Superior temporal gyrus (tissue), 1 donor: ENCODE measurements around the gene SFTPA1.
A peak's percentile ranks its signal among the peaks of the same experiment; 100 is the strongest.
"Not testable (repeated sequence)": the region's sequence is repeated elsewhere in the genome, so short reads cannot be mapped to it uniquely, and the experiment has no call there.

Experiments used
- DNase-seq: peaks from one replicate; pipeline ENCODE4 v3.0.0-alpha.2; 2016; ENCODE audit errors: extremely low spot score

SFTPA1 gene

GRCh38 chr10:79610601-79611191 lies at the start of gene SFTPA1:
Gene SFTPA1, plus strand, starts transcription at chr10:79610939. Its CDS starts 887 bp downstream, at chr10:79611826.
- DNase-seq, result no peak

DNA sequence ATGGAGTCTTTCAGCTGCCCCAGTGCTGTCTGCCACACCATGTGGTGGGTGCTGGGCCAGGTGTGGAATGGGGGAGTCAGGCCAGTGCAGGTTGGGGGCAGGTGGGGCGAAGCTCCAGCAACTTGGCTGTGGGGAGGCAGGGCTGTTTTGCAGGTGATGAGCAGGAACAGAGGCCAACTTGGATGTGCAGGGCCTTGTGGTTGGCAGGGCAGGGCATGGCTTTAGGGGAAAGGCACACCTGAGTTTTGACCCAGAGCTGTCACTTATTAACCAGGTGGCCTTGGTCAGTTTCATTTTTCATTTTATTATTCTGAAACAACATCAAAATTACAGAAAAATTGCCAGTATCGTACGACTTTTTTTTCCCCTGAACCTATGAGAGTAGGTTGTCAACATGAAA lies 49.5 kb upstream of the SFTPA1 start:
- no peak for DNase-seq

- peak; percentile 79 for DNase-seq
These were observed 48.5 kb upstream of the SFTPA1 start for GRCh38 chr10:79562135-79562756.

DNA sequence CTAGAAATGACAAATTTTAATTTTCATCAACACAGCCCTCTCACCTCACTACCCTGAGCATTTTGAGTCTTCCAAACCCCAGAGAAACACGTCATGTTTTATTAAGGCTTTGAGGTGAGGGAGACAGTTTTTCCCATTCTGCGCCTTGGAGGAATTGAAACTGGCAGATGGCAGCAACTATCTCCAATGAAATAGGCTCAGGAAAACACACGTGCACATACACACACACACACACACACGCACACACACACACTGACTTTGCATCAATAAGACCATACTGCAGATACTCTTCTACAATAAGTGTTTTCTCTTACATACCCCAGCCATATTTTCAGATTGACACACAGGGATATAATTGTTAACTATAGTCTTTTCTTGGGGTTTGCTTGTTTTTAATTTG lies 47.3 kb upstream of the SFTPA1 start:
- no peak for DNase-seq

DNA sequence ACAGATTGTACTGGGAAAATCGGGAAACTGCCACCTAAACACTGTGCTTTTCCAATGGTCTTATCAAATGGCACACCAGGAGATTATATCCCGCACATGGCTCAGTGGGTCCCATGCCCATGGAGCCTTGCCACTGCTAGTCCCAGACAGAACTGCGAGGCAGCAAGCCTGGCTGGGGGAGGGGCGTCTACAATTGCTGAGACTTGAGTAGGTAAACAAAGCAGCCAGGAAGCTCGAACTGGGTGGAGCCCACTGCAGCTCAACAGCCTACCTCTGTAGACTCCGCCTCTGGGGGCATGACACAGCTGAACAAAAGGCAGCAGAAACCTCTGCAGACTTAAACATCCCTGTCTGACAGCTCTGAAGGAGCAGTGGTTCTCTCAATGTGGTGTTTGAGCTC lies 40.1 kb upstream of the SFTPA1 start:
- DNase-seq, result not testable (repeated sequence)

GRCh38 chr10:79579361-79579760 lies 31.4 kb upstream of the SFTPA1 start:
- DNase-seq, result no peak

GRCh38 chr10:79581044-79581443 lies 29.7 kb upstream of the SFTPA1 start:
- no peak for DNase-seq

- no peak for DNase-seq
These were observed 28.6 kb upstream of the SFTPA1 start for GRCh38 chr10:79582096-79582495.

GRCh38 chr10:79582954-79583353 lies 27.8 kb upstream of the SFTPA1 start:
- DNase-seq, result not testable (repeated sequence)

GRCh38 chr10:79583488-79584024 lies 27.2 kb upstream of the SFTPA1 start:
- no peak for DNase-seq

- DNase-seq, result no peak
These were observed 24.7 kb upstream of the SFTPA1 start for GRCh38 chr10:79585870-79586527.

- no peak for DNase-seq
These were observed 23.8 kb upstream of the SFTPA1 start for GRCh38 chr10:79586933-79587332.

GRCh38 chr10:79588800-79589199 lies 21.9 kb upstream of the SFTPA1 start:
- DNase-seq, result no peak

DNA sequence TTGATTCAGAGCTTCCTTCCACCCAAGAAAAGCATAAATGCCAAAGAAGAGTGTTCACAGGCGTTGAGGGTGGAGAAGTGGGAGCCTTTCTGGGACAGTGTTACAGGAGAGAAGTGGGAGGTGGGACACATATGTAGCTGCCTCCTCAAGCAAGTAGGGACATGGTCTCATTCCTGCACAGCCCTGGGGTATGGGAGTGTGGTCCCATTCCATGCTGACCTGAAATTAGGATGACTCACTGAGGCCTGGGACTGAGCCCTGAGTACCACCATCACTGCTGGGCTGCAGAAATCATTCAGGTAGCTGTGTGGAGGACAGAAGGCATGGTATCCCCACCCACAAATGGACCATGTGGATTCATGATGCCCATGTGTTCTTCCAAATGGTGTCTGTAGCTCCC lies 17.4 kb upstream of the SFTPA1 start:
- no peak for DNase-seq

DNA sequence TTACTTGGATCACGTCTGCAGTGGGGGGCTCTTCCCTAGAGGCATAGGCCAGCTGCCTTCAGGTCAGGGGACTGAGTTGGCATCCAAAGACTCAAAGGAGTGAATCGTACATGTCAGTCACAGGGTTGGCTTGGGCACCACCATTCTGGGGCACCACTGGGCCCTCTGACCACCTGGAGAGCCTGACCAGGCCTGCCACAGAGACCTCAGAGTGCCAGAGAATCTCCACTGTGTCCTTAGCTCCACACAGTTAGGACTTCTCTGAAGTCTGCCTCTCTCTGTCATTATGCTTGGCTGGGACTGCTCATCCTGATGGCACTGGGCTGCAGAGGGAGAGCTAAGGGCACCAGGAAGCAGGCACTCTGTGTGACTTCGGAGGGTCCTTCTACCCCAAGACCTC lies 16.2 kb upstream of the SFTPA1 start:
- not testable (repeated sequence) for DNase-seq

- DNase-seq, result no peak
These were observed 15.2 kb upstream of the SFTPA1 start for GRCh38 chr10:79595510-79595909.

DNA sequence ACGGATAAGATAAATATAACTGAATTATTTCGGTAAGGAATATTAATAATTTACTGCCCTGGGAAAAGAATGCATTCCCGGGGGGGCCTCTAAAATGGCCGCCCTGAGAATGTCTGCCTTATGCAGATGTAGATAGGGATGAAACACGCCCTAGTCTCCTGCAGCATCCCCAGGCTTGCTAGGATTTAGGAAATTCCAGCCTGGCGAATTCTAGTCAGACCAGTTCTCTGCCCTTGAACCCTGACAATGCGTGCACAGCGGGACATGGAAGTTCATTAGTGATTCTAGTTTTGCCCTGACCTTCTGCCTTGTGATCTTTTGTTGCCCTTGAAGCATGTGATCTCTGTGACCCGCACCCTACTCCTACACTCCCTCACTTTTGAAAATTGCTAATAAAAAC lies 11.1 kb upstream of the SFTPA1 start:
- not testable (repeated sequence) for DNase-seq

DNA sequence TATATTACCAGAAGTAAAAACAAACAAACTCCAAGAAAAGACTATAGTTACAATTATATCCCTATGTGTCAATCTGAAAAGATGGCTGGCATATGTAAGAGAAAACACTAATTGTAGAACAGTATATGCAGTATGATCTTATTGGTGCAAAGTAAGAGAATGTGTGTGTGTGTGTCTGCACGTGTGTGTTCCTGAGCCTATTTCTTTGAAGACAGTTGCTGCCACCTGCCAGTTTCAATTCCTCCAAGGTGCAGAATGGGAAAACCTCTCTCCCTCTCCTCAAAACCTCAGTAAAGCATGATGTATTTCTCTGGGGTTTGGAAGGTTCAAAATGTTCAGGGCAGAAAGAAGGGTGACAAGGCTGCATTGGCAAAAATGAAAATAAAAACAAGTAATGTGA lies 8.8 kb upstream of the SFTPA1 start:
- DNase-seq, result no peak

GRCh38 chr10:79602953-79603352 lies 7.8 kb upstream of the SFTPA1 start:
- no peak for DNase-seq

DNA sequence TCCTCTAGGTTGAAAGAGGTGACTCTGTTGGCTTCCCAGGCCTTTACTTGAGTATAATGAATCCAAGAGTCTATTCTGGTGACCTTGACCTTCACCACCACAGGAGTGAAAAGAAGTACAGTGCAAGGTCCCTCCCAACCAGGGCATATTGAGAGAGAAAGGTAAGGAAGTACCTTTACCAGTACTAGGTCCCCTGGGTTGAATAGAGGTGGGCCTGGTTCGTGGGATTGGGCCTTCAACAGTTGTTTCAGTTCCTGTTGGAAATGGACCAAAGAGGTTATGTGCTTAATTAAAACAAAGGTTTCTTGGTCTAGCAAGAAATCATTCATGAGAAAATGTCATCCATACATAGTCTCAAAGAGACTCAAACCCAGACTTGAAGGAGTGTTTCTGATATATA lies 6.4 kb upstream of the SFTPA1 start:
- DNase-seq, result no peak

DNA sequence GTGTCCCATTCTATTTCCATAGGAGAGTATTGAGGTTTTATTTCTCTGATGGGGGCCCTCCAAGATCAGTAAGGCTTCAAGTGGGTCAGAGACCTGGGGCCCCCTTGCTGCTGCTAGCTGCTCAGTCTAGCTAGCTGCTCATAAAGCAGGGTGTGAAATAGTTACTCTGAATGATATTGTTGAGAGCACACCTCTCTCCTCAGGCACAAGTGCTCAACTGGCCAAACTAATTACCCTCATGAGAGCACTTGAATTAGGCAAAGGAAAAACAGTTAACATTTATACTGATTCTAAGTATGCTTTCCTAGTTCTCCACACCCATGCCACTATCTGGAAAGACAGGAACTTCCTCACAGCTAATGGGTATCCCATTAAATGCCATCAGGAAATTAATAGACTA lies 5.4 kb upstream of the SFTPA1 start:
- DNase-seq, result no peak

DNA sequence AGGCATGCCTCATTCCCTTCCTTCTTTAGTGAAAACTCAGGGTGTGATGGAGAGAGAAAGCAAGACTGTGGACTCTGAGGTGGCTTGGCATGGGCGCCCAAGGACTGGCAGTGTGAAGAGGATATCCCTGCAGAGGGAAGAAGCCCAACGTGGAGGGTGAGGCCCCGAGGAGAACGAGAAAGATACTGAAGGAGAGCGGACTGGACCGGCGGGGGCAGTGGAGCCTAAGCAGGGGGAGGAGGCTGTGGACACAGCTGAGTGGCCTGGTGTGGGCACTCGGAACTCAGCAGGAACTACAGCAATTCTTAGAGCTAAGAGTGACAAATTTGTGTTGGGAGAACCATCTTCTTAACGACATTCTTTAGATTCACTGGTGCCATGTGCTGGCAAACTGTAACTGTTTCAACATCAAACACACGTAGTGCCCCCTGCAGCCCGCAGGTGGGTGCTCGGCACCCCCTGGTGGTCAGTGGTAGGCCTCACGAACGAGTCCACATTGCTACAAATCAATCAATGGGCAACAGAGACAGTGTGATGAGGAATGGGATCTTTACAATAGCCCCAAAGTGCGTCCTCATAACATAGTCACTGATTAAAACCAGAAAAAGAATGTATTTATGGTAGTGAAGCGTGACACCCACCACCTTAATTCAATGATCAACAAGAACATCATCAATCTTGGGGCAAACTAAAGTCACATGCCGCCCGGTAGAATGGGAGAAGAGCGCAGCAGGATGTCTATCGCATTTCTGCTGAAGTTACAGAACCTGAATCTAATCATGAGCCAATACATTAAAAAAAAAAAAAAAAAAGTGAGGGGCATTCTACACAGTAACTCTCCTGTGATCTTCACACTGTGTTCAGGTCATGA lies 2.0 kb upstream of the SFTPA1 start:
- no peak for DNase-seq
